Activated naive CD4-positive, alpha-beta T cell treated with anti-CD3 and anti-CD28 coated beads for 36 hours (primary cell): Measurements from ENCODE around the gene DNAJC6. TPM values are rescaled to one million over a fixed set of nuclear protein-coding genes. Genes with fewer than 3 reads are reported as not detected.

Experiments used
- CTCF ChIA-PET: fragments of 350-600 bp; sonication (Branson Sonifier 250); formaldehyde crosslinking; loops from one replicate; lab custom pipeline; 2021; ENCODE audit warnings: antibody characterized with exemption; lab: Charles Lee
- DNase-seq: peaks from one replicate; pipeline ENCODE4 v3.0.0-alpha.2; 2020
- H3K27ac Mint-ChIP-seq: one replicate; pipeline ENCODE4 v1.8.0; 2021; ENCODE audit warnings: mild to moderate bottlenecking, mixed read lengths
- H3K27me3 Mint-ChIP-seq: one replicate; pipeline ENCODE4 v1.8.0; 2021; ENCODE audit warnings: low read depth, mixed read lengths
- H3K36me3 Mint-ChIP-seq: one replicate; pipeline ENCODE4 v1.8.0; 2021; ENCODE audit warnings: low read depth, mixed read lengths
- H3K4me1 Mint-ChIP-seq: one replicate; pipeline ENCODE4 v1.8.0; 2021; ENCODE audit warnings: low read depth, mixed read lengths
- H3K4me3 Mint-ChIP-seq: one replicate; pipeline ENCODE4 v1.8.0; 2021; ENCODE audit warnings: mild to moderate bottlenecking, moderate library complexity, mixed read lengths
- H3K9me3 Mint-ChIP-seq: one replicate; pipeline ENCODE4 v1.8.0; 2021; ENCODE audit warnings: mixed read lengths
- intact Hi-C: fragments of 100-400 bp; cut with micrococcal nuclease; formaldehyde crosslinking; loops from one replicate; pipeline ENCODE4 v1.15.1; 2023
- total RNA-seq, 2 experiments: library from RNA; stranded (reverse); gene quantifications; one replicate each; pipeline ENCODE4 v1.2.3, GENCODE V29; 2021

The DNAJC6 gene
- total RNA-seq, 2 experiments from 2014 or later = 2.0 to 2.6 TPM

GRCh38 chr1:65429078-65429477, 119.7 kb downstream of the DNAJC6 start:
- intact Hi-C loops = no loop called here
- H3K36me3 Mint-ChIP-seq = peaks cover 25% of the 10 kb centered on the region
- H3K4me1 Mint-ChIP-seq = peaks cover 6% of the 10 kb centered on the region
- no peak overlapping the region for H3K4me3 Mint-ChIP-seq
- no peaks in the 10 kb centered on the region for H3K9me3 Mint-ChIP-seq
- CTCF ChIA-PET = interaction anchor here (1.1 to 3.4 kb wide), 5 partner anchors 31 to 555 kb away, joined by 3 to 13 read pairs (median 5); no protein-coding TSS in a partner anchor
- no peak for DNase-seq
- H3K27ac Mint-ChIP-seq = no peak overlapping the region
- H3K27me3 Mint-ChIP-seq = no peaks in the 10 kb centered on the region

DNA sequence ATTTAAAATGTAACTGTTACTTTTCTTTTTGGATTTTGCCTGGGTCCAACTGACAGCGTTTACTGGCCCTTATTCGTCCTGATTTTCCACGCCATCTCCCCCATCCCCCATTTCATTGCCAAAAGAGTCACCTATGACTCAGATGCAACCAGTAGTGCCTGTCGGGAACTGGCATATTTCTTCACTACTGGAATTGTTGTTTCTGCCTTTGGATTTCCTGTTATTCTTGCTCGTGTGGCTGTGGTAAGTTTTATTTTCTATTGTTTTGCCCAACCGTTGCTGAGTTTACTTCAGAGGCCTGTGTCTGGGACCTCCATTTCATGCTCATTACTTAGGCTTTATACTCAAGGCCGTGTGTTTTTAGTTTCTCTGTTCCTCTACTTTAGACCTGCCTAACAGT, 120.5 kb downstream of the DNAJC6 start:
- H3K9me3 Mint-ChIP-seq = no peaks in the 10 kb centered on the region
- H3K4me1 Mint-ChIP-seq = no peaks in the 10 kb centered on the region
- CTCF ChIA-PET = interaction anchor here (0.9 to 3.4 kb wide), 8 partner anchors 10 to 555 kb away, joined by 3 to 13 read pairs (median 6); partner anchors contain the start of genes LEPR and LEPROT
- no peak overlapping the region for H3K27ac Mint-ChIP-seq
- no peak overlapping the region for H3K4me3 Mint-ChIP-seq
- peaks cover 23% of the 10 kb centered on the region for H3K36me3 Mint-ChIP-seq
- intact Hi-C loops = no loop called here
- no peaks in the 10 kb centered on the region for H3K27me3 Mint-ChIP-seq
- DNase-seq = no peak

GRCh38 chr1:65431111-65431705, 121.9 kb downstream of the DNAJC6 start:
- no peaks in the 10 kb centered on the region for H3K4me1 Mint-ChIP-seq
- H3K4me3 Mint-ChIP-seq = no peak overlapping the region
- CTCF ChIA-PET = interaction anchor here (0.7 to 3.4 kb wide), 5 partner anchors 11 to 818 kb away, joined by 3 to 13 read pairs (median 9); partner anchors contain the start of genes LEPR and LEPROT
- H3K9me3 Mint-ChIP-seq = no peaks in the 10 kb centered on the region
- DNase-seq = no peak
- no peak overlapping the region for H3K27ac Mint-ChIP-seq
- intact Hi-C loops = loop anchor here (1.0 kb wide), 1 partner anchor 256 kb away; no protein-coding TSS in a partner anchor
- peaks cover 12% of the 10 kb centered on the region for H3K36me3 Mint-ChIP-seq
- no peaks in the 10 kb centered on the region for H3K27me3 Mint-ChIP-seq

GRCh38 chr1:65432918-65433317, 123.6 kb downstream of the DNAJC6 start:
- H3K4me1 Mint-ChIP-seq = no peaks in the 10 kb centered on the region
- intact Hi-C loops = no loop called here
- no peak overlapping the region for H3K4me3 Mint-ChIP-seq
- H3K27ac Mint-ChIP-seq = no peak overlapping the region
- H3K27me3 Mint-ChIP-seq = no peaks in the 10 kb centered on the region
- H3K9me3 Mint-ChIP-seq = no peaks in the 10 kb centered on the region
- no peak for DNase-seq
- CTCF ChIA-PET = interaction anchor here (0.6 kb wide), 1 partner anchor 369 kb away, joined by 3 read pairs; no protein-coding TSS in a partner anchor
- peaks cover 8% of the 10 kb centered on the region for H3K36me3 Mint-ChIP-seq

GRCh38 chr1:65434255-65434654, 124.9 kb downstream of the DNAJC6 start:
- no peaks in the 10 kb centered on the region for H3K9me3 Mint-ChIP-seq
- CTCF ChIA-PET = no interaction called here
- no peak overlapping the region for H3K4me3 Mint-ChIP-seq
- no peak overlapping the region for H3K27ac Mint-ChIP-seq
- no peaks in the 10 kb centered on the region for H3K4me1 Mint-ChIP-seq
- H3K27me3 Mint-ChIP-seq = no peaks in the 10 kb centered on the region
- peaks cover 5% of the 10 kb centered on the region for H3K36me3 Mint-ChIP-seq
- no peak for DNase-seq
- intact Hi-C loops = no loop called here

DNA sequence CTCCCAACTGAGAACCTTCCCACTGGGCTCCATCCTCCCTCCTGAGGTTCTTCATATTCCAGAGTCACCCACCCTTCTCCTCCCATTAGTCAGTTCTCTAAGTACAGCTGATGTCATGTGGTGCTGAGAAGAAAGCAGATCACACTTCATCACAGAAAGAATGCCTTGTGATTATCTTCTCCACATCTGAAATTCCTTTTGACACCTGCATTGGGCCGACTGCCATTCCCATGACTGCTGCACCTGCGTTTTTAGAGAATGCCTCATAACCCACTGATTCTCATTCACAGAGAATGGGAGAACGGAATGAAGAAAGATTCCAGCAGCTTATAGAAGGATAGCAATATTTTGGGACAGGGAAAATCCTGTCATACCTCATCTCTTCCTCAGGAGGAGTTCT, 125.4 kb downstream of the DNAJC6 start:
- intact Hi-C loops = no loop called here
- no peak overlapping the region for H3K27ac Mint-ChIP-seq
- H3K27me3 Mint-ChIP-seq = no peaks in the 10 kb centered on the region
- H3K9me3 Mint-ChIP-seq = no peaks in the 10 kb centered on the region
- H3K4me1 Mint-ChIP-seq = no peaks in the 10 kb centered on the region
- peaks cover 5% of the 10 kb centered on the region for H3K36me3 Mint-ChIP-seq
- CTCF ChIA-PET = interaction anchor here (2.5 kb wide), 1 partner anchor 253 kb away, joined by 8 read pairs; no protein-coding TSS in a partner anchor
- H3K4me3 Mint-ChIP-seq = no peak overlapping the region
- no peak for DNase-seq

- H3K36me3 Mint-ChIP-seq = peaks cover 5% of the 10 kb centered on the region
- CTCF ChIA-PET = interaction anchor here (1.2 to 2.5 kb wide), 2 partner anchors 23 to 252 kb away, joined by 5 to 8 read pairs; no protein-coding TSS in a partner anchor
- no peak overlapping the region for H3K4me3 Mint-ChIP-seq
- no peak overlapping the region for H3K27ac Mint-ChIP-seq
- no peaks in the 10 kb centered on the region for H3K9me3 Mint-ChIP-seq
- H3K4me1 Mint-ChIP-seq = no peaks in the 10 kb centered on the region
- no peak for DNase-seq
- no peaks in the 10 kb centered on the region for H3K27me3 Mint-ChIP-seq
- intact Hi-C loops = no loop called here
These were observed 126.6 kb downstream of the DNAJC6 start for GRCh38 chr1:65435987-65436386.

DNA sequence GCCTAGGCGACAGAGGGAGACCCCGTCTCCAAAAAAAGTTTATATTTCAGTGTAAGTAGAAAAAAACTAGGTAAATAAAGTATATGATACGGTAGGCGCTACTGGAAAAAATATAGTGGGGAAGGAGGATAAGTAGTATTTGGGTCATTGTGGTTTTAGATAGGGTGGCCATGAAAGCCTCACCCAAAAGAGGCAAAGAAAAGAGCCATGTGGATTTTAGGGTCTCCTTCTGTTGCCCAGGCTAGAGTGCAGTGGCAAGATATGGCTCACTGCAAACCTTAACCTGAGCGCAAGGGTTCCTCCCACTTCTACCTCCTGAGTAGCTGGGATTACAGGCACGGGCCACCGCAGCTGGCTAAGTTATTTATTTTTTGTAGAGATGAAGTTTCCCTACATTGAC, 128.3 kb downstream of the DNAJC6 start:
- intact Hi-C loops = no loop called here
- Mint-ChIP-seq H3K4me3 (no peak overlapping the region), H3K4me1 (no peaks in the 10 kb centered on the region), H3K36me3 (peaks cover 1% of the 10 kb centered on the region), H3K27ac (no peak overlapping the region), H3K27me3 (no peaks in the 10 kb centered on the region), H3K9me3 (no peaks in the 10 kb centered on the region)
- CTCF ChIA-PET = interaction anchor here (0.7 kb wide), 1 partner anchor 201 kb away, joined by 3 read pairs; no protein-coding TSS in a partner anchor
- DNase-seq = no peak

DNA sequence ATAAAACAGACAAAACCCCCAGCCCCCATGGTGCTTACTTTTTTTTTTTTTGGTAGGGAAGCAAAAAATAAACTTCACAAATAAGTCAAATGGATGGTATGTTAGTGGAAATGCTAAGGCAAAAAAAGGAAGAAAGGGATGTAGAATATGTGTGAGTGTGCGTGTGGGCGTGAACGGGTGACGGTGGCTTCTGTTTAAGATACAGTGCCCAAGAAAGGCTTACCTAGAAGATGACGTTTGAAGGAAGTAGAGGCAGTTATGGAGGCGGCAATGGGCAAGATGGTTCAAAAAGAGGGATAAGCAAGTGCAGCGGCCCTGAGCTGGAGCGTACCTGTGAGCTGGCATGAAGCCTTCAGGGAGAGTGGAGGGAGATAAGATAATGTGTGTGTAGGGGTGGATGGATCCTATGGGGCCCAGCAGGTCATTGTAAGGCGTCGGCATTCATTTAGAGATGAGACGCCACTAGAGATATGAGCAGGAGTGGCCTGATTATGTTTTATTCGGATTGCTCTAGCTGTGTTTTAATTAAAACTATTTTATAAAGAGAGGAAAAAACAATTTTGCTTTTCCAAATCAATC, 131.1 kb downstream of the DNAJC6 start:
- Mint-ChIP-seq H3K27ac (no peak overlapping the region), H3K9me3 (no peaks in the 10 kb centered on the region), H3K4me3 (no peak overlapping the region), H3K36me3 (no peaks in the 10 kb centered on the region), H3K4me1 (no peaks in the 10 kb centered on the region), H3K27me3 (no peaks in the 10 kb centered on the region)
- CTCF ChIA-PET = interaction anchor here (0.9 to 1.8 kb wide), 3 partner anchors 18 to 247 kb away, joined by 3 to 6 read pairs (median 3); no protein-coding TSS in a partner anchor
- no peak for DNase-seq
- intact Hi-C loops = no loop called here

- no peaks in the 10 kb centered on the region for H3K4me1 Mint-ChIP-seq
- CTCF ChIA-PET = interaction anchor here (0.9 to 1.8 kb wide), 2 partner anchors 17 to 19 kb away, joined by 3 to 6 read pairs; no protein-coding TSS in a partner anchor
These were observed 131.6 kb downstream of the DNAJC6 start for GRCh38 chr1:65440915-65441314.

DNA sequence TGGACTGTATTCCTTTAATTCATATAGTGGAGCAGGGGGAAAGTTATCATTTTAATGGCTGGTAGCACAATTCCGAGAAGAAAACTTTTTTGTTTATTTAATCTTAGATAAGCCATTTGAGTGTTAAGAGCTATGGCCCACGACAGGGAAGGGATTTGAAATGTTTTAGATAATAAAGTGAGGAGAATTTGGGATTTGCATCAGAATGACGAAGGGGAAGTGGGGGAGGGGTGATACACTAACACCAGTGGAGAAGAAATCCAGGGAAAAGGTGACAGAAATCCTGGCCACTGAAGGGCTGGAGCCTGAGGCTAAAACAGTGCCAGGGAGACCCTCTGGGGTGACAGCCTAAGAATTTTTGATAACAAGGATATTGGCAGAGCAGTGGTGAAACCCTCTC, 132.1 kb downstream of the DNAJC6 start:
- no peaks in the 10 kb centered on the region for H3K36me3 Mint-ChIP-seq
- CTCF ChIA-PET = interaction anchor here (0.5 to 1.8 kb wide), 2 partner anchors 18 to 128 kb away, joined by 3 to 6 read pairs; no protein-coding TSS in a partner anchor
- no peaks in the 10 kb centered on the region for H3K9me3 Mint-ChIP-seq
- no peak for DNase-seq
- H3K4me1 Mint-ChIP-seq = no peaks in the 10 kb centered on the region
- H3K27me3 Mint-ChIP-seq = no peaks in the 10 kb centered on the region
- intact Hi-C loops = no loop called here
- H3K27ac Mint-ChIP-seq = no peak overlapping the region
- no peak overlapping the region for H3K4me3 Mint-ChIP-seq

More at GRCh38 chr1:65440915-65441314, 131.6 kb downstream of the DNAJC6 start:
- no peaks in the 10 kb centered on the region for H3K36me3 Mint-ChIP-seq
- no peak overlapping the region for H3K4me3 Mint-ChIP-seq
- H3K9me3 Mint-ChIP-seq = no peaks in the 10 kb centered on the region
- H3K27me3 Mint-ChIP-seq = no peaks in the 10 kb centered on the region
- no peak for DNase-seq
- intact Hi-C loops = no loop called here
- H3K27ac Mint-ChIP-seq = no peak overlapping the region

DNA sequence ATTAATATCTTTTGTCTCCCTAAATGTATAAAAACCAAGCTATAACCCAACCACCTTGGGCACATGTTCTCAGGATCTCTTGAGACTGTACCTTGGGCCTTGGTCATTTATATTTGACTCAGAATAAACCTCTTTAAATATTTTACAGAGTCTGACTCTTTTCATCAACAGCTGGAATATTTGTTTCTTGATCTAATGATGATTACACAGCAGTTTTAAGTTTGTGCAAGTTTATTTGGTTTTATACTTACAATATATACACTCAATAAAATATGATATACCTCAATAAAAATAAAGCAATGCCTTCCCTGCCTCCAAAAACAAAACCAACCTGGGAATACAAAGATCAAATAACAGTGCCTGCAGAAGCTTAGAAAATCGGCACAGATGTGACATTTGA, 133.1 kb downstream of the DNAJC6 start:
- Mint-ChIP-seq H3K27ac (no peak overlapping the region), H3K9me3 (no peaks in the 10 kb centered on the region), H3K36me3 (no peaks in the 10 kb centered on the region), H3K4me3 (no peak overlapping the region), H3K4me1 (no peaks in the 10 kb centered on the region), H3K27me3 (no peaks in the 10 kb centered on the region)
- intact Hi-C loops = no loop called here
- CTCF ChIA-PET = interaction anchor here (1.2 kb wide), 1 partner anchor 206 kb away, joined by 3 read pairs; no protein-coding TSS in a partner anchor
- no peak for DNase-seq
